ENCODE results near the gene UNC45A. TPM values are rescaled to one million over a fixed set of nuclear protein-coding genes. Genes with fewer than 3 reads are reported as not detected.

Gene UNC45A
- total RNA-seq, 4 donors from 2014 or later = 63.7 to 116 (median 100) TPM

- TF ChIP-seq EP300 (IDR thresholded peaks at IDR 0.05) = no peak
- TF ChIP-seq POLR2A (IDR thresholded peaks at IDR 0.05) = no peak
- no peak for TF ChIP-seq CTCF (IDR thresholded peaks at IDR 0.05)
- no peak for TF ChIP-seq POLR2AphosphoS5 (IDR thresholded peaks at IDR 0.05)
- Histone ChIP-seq H3K27me3 (no peaks in the 10 kb centered on the region), H3K27ac (no peak overlapping the region), H3K36me3 (peaks cover 0 to 76% of the 10 kb centered on the region in 2 donors), H3K9me3 (no peaks in the 10 kb centered on the region), H3K4me1 (peaks cover 0 to 21% (median 11%) of the 10 kb centered on the region in 3 donors), H3K4me3 (no peak overlapping the region)
- 83 to 94% methylated on average over 1 to 3 of the region's 7 CpGs for WGBS, 2 donors (ENCODE audit: low coverage in 1 of 2)
- ATAC-seq = no peak
Measured at GRCh38 chr15:90939756-90940155, 4.7 kb downstream of the UNC45A start.

GRCh38 chr15:90941038-90941437 lies 6.0 kb downstream of the UNC45A start:
- no peak for ATAC-seq
- peaks cover 0 to 11% (median 5%) of the 10 kb centered on the region in 3 donors for H3K4me1 ChIP-seq
- TF ChIP-seq POLR2A (IDR thresholded peaks at IDR 0.05) = no peak
- TF ChIP-seq CTCF (IDR thresholded peaks at IDR 0.05) = no peak
- TF ChIP-seq EP300 (IDR thresholded peaks at IDR 0.05) = no peak
- no peak for TF ChIP-seq POLR2AphosphoS5 (IDR thresholded peaks at IDR 0.05)
- no peaks in the 10 kb centered on the region for H3K27me3 ChIP-seq
- no peak overlapping the region for H3K27ac ChIP-seq
- H3K36me3 ChIP-seq = peaks cover 0 to 89% of the 10 kb centered on the region in 2 donors
- 96% methylated on average over 4 of the region's 4 CpGs; no CpG with 5 or more reads in 1 of the 2 donors for WGBS, 2 donors (ENCODE audit: low coverage in 1 of 2)
- H3K4me3 ChIP-seq = no peak overlapping the region
- no peaks in the 10 kb centered on the region for H3K9me3 ChIP-seq

GRCh38 chr15:90942354-90943120 lies 7.5 kb downstream of the UNC45A start:
- H3K9me3 ChIP-seq = no peaks in the 10 kb centered on the region
- TF ChIP-seq CTCF (IDR thresholded peaks at IDR 0.05) (no peak), POLR2A (IDR thresholded peaks at IDR 0.05) (no peak), POLR2AphosphoS5 (IDR thresholded peaks at IDR 0.05) (no peak), EP300 (IDR thresholded peaks at IDR 0.05) (no peak)
- H3K4me1 ChIP-seq = no peaks in the 10 kb centered on the region
- no peak for ATAC-seq
- H3K36me3 ChIP-seq = peaks cover 0 to 98% of the 10 kb centered on the region in 2 donors
- WGBS, 2 donors (ENCODE audit: low coverage in 1 of 2) = 57 to 85% methylated on average over 1 to 8 of the region's 12 CpGs
- no peak overlapping the region for H3K27ac ChIP-seq
- H3K4me3 ChIP-seq = no peak overlapping the region
- no peaks in the 10 kb centered on the region for H3K27me3 ChIP-seq

GRCh38 chr15:90945091-90945490 lies 10.0 kb downstream of the UNC45A start:
- no peak overlapping the region for H3K27ac ChIP-seq
- ATAC-seq = no peak
- TF ChIP-seq EP300 (IDR thresholded peaks at IDR 0.05) (no peak), POLR2AphosphoS5 (IDR thresholded peaks at IDR 0.05) (no peak)
- peaks cover 0 to 100% of the 10 kb centered on the region in 2 donors for H3K36me3 ChIP-seq
- no peaks in the 10 kb centered on the region for H3K4me1 ChIP-seq
- no peaks in the 10 kb centered on the region for H3K9me3 ChIP-seq
- H3K27me3 ChIP-seq = no peaks in the 10 kb centered on the region
- 86 to 98% methylated on average over 5 to 6 of the region's 7 CpGs for WGBS, 2 donors (ENCODE audit: low coverage in 1 of 2)
- H3K4me3 ChIP-seq = no peak overlapping the region

- Histone ChIP-seq H3K4me3 (no peak overlapping the region), H3K9me3 (no peaks in the 10 kb centered on the region), H3K27me3 (no peaks in the 10 kb centered on the region), H3K27ac (no peak overlapping the region), H3K4me1 (no peaks in the 10 kb centered on the region), H3K36me3 (peaks cover 0 to 100% of the 10 kb centered on the region in 2 donors)
- no peak for TF ChIP-seq POLR2AphosphoS5 (IDR thresholded peaks at IDR 0.05)
- no peak for TF ChIP-seq POLR2A (IDR thresholded peaks at IDR 0.05)
- WGBS, 2 donors (ENCODE audit: low coverage in 1 of 2) = 77% methylated on average over 14 of the region's 16 CpGs; no CpG with 5 or more reads in 1 of the 2 donors
- no peak for ATAC-seq
Measured at GRCh38 chr15:90946538-90946937, 11.5 kb downstream of the UNC45A start.
